HG03095 (cell line): ENCODE results near the gene SLC36A2.
"Not testable (repeated sequence)": the region's sequence is repeated elsewhere in the genome, so short reads cannot be mapped to it uniquely, and the experiment has no call there.

ENCODE experiments used
- ATAC-seq: cut with Tn5 transposase; IDR thresholded peaks from one replicate; pipeline ENCODE4 v1.9.1; 2021; ENCODE audit warnings: moderate library complexity; ENCODE audit not compliant: unreplicated experiment

The SLC36A2 gene

DNA sequence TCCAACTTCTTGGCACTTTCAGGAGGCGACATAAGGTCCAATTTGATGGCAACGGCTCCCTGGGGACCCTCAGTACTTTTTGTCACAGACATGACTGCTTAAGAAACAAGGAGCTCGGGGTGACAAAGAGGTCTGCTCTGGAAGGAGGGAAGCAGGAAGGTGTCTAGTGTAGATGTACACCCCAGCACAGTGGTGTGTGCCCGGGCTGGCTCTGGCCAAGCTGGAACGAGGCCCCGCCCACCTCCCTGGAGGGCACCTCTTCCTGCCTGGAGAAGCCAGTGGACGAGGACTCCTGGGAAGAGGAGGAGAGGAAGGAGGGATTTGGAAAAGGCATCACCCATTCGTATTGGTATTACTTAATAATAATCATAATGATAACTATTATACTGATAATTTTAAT lies at the start of gene SLC36A2:
Gene SLC36A2 (minus strand): TSS at position 191 of the 400 bp plus-strand sequence. CDS start 99 bp downstream, at position 92.
- ATAC-seq: no peak

DNA sequence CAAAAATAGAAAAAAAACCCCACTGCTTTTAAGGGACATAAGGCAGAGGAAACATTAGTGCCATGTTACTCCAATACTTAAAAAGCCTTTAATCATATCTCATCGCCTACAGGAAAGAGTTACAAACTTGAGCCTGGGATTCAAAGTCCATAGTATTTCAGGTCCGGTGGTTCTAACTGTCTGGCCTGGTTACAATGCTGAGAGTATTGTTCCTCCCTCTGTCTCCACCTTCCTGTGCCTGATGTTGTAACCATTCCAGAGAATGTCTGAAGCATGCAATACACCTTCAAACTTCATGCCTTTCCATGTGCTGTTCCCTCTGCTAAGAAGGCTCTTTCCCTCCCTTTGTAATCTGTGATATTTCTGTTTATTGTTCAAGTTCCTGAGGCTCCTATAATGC lies 41.6 kb upstream of the SLC36A2 start:
- no peak for ATAC-seq

DNA sequence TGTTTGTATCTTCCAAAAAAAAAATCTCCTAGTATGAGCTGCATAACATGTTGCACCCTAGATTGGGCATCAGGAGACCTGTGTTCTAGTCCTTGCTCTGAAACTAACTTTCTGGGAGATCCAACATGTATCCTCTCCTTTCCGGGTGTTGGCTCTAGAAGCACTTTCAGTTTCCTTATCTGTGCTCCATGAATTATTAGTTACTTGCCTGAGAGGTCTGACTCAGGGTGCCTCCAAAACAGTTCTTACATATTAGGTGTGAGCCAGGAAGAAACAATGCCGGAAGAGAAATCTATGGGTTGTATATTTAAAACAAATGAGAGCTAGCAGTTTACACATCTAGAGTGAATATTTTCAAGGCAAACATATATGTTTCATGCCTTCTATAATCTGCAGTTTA lies 36.7 kb upstream of the SLC36A2 start:
- ATAC-seq: no peak

DNA sequence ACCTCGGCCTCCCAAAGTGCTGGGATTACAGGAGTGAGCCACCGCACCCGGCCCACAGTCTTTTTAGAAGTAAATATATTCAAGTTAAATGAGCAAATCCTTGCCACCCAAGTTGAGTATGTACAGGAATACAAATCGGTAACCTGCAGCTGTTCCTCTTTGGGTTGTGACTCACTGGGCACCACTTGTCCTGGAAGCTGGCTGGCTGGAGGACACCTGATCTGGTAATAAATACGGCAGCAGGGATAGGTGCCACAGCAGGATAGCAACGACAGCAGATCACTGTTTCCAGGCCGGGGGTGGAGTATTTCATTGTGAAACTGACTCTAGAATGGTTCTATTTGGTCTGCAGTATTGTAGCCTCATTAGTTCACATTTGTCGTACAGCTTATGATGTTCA lies 35.7 kb upstream of the SLC36A2 start:
- ATAC-seq: no peak

DNA sequence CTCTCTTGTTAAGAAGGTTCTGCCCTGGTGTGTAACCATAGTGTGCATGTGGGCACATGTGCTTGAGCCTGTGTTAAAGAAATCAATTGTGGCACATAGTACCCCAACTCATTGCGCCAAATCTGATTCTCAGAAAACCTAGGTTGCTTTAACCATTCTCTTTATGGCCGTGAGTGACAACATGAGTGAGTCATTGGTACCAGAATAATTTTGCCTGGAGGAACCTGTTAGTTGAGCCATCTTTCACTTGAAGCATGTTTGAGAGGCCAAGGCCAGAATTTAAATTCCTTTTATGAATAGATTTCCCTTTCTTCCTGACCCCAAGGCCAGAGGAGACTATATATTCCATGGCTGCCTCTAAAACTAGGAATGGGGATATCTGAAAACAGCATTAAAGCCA lies 35.2 kb upstream of the SLC36A2 start:
- ATAC-seq: no peak

DNA sequence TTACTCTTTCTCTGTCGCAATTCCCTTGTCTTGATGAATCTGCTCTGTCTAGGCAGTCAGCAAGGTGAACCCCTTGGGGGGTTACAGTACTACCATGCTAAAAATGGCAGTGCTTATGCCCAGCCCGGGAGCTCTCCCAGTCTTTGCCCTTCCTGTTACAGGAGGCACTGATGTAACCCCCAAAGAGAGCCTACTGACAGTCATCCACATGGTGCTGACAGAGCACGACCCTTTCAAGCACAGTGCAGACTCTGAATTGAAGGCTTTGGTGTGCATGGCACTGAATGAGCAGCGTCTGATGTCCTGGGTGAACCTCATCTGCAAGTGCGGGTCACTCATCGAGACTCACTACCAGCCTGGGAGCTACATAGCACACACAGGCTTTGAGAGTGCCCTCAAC lies 34.5 kb upstream of the SLC36A2 start:
- no peak for ATAC-seq

DNA sequence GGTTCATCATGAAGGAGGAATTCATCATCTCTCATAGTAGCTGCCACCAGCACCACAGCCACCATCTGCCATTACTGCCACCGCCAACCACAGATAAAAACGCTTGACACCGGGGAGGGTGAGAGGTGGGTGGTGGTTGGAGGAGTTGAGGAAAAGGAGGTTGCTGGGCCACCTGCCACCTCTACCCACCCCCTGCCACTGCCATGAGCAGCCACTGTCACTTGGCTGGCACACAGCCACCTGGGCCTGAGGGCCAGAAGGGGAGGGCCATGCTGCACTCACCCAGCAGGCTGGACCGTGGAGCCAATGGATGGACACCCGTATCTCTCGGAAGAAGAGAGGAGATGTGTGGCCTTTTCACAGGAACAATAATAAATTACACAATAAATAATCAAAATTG lies 31.3 kb upstream of the SLC36A2 start:
- no peak for ATAC-seq

DNA sequence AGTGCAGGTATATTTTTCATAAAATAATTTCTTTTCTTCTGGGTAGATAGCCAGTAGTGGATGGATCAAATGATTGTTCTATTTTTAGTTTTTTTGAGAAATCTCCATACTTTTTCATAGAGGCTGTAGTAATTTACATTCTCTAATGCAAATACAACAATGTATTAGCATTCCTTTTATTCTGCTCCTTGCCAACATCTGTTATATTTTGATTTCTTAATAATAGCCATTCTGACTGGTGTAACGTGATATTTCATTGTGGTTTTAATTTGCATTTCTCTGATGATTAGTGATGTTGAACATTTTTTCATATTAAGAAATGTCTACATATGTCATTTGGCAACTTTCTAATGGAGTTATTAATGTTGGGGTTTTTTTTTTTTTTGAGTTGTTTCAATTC lies 27.2 kb upstream of the SLC36A2 start:
- no peak for ATAC-seq

DNA sequence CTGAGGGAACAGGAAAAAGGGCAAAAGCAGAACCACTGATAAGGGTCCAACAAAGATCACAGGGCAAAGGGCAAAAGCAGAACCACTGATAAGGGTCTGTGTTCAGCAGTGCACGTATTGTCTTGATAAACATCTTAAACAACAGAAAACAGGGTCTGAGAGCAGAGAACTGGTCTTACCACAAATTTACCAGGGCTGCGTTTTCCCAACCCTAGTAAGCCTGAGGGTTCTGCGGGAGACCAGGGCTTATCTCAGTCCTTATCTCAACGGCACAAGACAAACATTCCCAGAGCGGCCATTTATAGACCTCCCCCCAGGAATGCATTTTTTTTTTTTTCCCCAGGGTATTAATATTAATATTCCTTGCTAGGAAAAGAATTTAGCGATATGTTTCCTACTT lies 19.7 kb upstream of the SLC36A2 start:
- ATAC-seq: not testable (repeated sequence)

DNA sequence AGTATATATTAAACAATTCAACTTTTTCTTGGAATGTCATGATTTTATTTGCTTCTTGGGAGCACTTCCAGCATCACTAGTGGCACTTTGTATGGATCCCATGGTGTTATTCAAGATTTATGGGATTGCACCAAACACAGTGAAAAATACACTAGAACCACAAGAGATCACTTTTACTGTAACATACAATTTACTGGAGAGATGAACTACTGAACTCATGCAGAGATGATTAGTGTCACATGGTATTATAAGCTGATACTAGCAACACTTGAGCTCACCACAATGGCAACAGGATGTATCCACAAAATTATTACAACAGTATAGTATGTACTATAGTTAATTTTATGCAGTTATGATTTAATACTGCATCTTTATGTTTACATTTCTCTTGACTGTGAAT lies 16.3 kb upstream of the SLC36A2 start:
- no peak for ATAC-seq

DNA sequence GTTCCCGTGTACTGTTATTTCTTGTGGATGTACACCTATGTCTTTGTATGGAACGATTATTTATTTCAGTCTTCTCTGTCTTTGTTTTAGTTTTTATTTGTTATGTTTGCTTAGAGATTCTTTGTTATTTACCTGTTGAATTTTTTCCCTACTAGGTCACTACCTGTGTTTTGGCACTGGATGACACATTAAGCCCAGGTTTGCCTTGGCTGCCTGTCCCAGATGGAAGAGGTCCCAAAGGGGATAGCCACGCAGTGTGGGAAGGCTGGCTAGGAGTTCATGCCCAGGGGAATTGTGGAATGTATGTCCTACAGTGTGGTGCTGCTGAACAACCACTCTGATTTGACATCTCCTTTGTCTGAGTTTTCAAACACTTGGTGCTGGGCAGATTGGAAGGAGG lies 15.6 kb upstream of the SLC36A2 start:
- no peak for ATAC-seq

DNA sequence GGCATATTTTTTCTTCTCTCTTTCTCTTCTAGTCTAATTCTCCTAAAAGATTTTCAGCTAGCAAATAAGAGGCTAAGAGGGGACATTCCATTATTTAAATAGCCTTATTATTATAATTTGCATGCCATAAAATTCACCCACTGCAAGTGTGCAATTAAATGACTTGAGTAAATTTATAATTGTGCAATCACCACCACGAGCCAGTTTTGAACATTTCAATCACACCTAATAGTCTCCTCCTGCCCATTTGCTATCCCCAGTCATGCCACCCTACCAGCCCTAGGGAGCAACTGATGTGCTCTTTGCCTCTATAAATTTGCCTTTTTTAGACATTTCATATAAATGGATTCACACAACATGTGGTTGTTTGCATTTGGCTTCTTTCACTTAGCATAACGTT lies 12.0 kb upstream of the SLC36A2 start:
- ATAC-seq: no peak

DNA sequence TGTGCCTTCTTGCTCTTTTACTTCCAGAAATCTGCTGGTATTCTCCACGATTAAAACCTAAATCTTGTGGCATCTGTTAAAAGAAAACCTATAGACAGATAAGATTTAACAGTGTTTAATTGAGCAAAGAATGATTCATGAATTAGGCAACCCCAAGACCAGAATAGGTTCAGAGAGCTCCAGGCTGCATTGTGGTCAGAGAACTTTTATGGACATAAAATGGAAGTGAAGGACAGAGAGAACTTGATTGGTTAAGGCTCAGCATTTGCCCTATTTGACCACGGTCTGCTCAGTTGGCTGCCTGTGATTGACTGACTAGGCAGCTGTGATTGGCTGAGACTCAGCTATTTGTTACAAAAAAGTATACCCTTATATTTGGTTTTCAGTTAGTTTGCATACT lies 10.4 kb upstream of the SLC36A2 start:
- no peak for ATAC-seq

DNA sequence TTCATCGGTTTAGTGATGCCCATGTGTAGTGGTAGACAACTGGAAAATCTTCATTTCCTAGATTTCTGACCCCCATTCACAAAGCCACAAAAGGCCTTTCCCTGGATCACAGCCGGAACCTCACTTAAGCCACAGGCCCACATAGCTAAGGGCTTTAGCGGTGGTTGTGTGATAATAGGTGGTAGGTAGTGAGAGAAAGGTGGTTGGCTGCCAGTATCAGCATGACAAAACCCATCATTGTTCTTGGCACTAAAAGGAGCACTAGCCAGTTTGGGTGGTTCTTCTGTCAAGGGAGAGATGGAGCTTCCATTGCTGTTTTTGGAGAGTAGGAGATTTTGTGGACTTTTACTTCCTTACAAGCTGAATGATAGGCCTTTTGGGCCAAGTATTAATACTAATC lies 9.7 kb upstream of the SLC36A2 start:
- ATAC-seq: no peak

DNA sequence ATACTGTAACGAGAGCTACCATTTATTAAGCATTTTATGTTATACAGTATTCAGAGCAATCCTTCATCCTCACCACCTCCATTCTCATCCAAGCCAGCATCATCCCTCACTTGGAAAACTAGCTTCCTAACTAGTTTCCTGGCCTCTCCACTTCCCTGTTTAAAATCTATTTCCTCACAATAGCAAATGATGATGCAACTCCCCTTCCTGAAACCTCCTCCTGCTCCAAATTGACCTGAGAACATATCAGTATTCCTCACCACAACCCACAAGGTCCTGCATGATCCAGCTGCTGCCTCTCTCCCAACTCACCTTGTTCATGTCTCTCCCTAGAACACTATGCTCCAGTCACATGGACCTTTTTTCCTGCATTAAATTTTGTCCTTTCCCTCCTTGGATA lies 4.3 kb upstream of the SLC36A2 start:
- ATAC-seq: no peak

DNA sequence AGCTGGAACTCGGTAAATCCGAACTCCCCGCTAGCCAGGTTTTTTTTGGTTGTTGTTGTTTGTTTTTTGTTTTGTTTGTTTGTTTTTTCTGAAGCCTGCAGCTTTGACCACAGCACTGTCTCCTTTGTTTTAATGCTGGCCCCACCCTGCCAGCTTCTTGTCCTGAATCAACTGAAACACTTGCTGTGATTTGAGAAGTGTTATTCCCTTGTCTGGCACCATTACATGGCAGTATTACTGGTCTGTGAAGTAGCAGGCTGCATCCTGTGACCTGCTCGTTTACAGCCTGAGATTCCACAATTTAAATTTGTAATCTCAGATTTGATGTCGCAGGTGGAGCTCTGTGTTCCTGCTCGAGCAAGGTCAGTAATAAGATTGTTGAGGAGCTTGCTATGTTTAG lies 1.4 kb upstream of the SLC36A2 start:
- ATAC-seq: no peak

DNA sequence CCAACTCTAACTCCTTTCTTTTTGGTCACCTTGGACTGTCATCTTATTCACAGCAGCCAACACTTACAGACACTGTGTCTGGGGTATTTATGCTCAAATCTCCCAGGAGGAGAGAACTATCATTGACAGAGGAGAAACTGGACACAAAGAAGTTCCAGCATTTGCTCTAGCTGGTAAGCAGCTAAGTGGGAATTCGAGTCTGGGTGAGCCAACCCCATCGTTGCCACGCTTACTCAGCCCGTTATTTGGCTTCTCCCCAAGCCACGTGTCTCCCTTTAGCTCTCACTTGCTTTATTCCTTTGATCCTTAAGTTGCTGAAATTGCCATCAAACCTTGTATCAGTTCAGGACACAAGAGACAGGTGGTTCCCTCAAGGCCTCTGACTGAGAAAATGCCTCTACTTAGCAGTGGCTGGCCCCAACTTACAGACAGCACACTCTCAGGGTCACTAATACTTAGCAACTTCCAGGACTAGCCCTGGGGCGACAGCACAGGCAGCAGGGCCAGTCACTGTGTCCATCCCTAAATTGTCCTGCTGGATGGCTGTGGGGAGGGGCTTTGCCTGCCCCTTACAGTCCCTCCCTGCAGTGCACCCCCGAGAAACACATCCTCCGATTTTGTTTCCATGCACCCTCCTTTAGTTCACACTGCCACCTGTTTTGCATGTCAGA lies 1.4 kb downstream of the SLC36A2 start:
- ATAC-seq: no peak

DNA sequence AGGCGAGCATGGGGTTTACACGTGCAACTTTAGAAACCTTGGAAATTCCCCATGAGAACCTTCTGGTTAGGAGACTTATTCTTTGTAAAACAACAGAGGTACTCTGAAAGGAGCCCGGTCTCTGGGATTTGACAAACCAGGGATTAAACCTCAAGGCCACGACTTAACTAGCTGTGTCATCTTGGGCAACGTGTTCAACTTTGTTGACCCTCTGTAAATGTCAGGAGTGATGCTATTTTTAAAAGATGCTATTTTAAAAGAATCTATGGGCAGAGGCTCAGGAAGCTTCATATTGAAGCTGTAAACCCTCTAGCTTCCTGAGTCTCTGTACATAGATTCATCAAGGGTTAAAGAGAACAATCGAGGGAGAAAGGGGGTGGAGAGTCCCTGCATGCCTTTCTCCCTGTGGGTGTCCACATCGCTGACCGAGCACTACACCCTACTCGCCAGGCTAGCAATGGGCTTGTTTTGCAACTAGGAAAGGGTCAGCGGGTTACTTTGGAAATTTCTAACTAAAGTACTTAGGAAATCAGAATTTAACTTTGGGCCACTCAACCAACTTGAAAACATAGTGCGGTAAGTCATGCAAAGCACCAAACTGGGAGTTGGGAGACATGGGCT lies 2.1 kb downstream of the SLC36A2 start:
- no peak for ATAC-seq

DNA sequence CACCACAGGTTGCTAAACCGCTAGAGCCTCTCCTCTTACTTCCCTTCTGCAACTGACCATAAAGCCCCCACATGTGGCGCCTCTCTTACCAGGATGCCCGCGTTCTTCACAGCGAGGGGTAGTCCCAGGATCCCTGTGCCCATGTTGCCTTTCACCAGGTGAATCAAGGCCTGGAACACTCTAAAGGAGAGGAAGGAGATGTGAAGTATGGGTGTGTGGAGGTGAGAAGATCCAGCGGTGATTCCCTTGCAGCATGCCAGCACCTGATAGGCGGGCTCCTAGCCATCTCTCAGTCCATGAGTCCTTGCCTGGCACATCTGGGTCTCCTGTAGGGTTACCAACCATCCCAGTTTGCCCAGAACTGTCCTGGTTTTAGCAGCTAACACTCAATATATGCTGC lies 3.3 kb downstream of the SLC36A2 start:
- no peak for ATAC-seq

DNA sequence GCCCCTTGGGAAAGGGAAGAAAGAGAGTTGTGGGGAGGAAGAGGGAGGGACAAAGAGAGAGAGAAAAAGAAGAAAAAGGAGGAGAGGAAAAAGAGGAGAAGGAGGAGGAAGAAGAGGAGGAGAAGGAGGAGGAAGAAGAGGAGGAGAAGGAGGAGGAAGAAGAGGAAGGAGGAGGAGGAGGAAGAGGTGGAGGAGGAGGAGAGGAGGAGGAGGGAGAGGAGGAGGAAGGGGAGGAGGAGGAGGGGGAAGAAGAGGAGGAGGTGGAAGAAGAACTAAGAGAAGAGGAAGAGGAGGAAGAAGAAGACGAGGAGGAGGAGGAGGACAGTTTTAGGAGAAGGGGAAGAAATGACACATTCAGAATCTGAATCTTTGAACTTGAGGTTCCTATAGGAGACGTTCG lies 7.4 kb downstream of the SLC36A2 start:
- ATAC-seq: no peak

DNA sequence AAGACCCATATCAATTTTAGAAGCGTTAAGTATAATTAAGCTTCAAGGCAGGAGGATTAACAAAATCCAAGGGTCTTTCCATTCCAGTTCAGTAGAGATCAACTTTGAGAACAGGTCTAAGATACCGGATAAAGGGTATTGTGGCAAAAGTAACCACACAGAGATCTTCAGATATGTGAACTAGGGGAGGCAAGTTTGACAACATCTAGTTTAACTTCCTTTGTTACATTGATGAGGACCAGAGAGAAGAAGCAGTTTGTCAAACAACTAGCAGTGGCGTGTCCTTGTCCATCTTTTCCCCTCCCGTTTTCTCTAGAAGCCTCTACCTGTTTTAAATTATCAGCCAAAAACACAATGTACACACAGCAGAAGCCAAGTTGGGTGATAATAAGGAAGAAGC lies 8.6 kb downstream of the SLC36A2 start:
- ATAC-seq: no peak

DNA sequence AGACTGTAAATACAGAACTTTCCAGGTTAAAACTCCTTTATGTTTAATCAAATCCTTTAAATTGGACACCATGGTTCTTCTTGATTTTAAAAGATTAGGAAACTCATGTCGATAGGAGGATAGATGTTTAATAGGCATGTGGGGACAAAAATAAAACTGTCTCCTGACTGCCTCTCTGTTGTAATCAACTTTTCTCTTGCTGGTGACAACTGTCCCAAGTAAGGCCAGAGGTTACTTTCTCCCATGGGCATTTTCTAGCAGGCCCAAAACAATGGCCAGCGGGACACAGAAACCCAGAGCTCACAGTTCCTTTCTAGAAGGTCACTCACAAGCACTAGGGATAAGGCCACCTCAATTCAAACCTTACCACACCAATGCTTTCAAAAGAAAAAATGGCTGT lies 14.5 kb downstream of the SLC36A2 start:
- no peak for ATAC-seq

DNA sequence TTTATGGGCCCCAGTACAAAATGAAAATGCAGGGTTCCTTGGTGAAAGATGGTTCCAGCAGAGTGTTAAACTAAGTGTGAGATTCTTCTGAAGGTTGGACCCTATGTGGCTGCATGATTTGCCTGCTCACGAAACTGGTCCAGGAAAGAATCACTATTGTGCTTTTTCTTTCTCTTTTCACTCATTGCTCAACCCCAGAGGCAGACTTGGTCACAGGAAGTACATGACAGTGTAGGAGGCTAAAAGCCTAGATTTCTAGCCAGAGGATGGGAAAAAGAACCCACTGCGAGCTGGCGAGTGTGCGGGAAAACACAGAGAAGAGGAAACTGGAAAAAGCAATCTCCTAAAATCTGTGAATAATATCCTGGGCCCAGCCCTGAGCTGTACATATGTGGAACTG lies 18.6 kb downstream of the SLC36A2 start:
- no peak for ATAC-seq
